PC-3 (cell line): ENCODE results near the gene PXMP4.

ENCODE experiments used
- CTCF ChIP-seq: fragments of 300-600 bp; sonication (generic); conservative IDR thresholded peaks from 2 replicates; pipeline ENCODE4 v1.5.1; 2017; ENCODE audit warnings: antibody characterized with exemption, low read depth, mild to moderate bottlenecking, low read length
- EZH2 ChIP-seq: fragments of 300-600 bp; sonication (generic); IDR thresholded peaks from one replicate; pipeline ENCODE4 v1.6.1; 2017; ENCODE audit warnings: antibody characterized with exemption, mild to moderate bottlenecking, low read length; ENCODE audit not compliant: unreplicated experiment
- EZH2phosphoT487 ChIP-seq: fragments of 300-600 bp; sonication (generic); IDR thresholded peaks from 2 replicates; pipeline ENCODE4 v1.6.1; 2018; ENCODE audit warnings: mild to moderate bottlenecking, antibody characterized with exemption, low read length, borderline replicate concordance

- TF ChIP-seq CTCF (no peak), EZH2phosphoT487 (no peak), EZH2 (no peak)
These were observed 42.0 kb downstream of the PXMP4 start for GRCh38 chr20:33677991-33678702.
